ENCODE results near the gene ZNF654. TPM values are rescaled to one million over a fixed set of nuclear protein-coding genes. Genes with fewer than 3 reads are reported as not detected.

Gene ZNF654
- total RNA-seq, 1 experiment from 2014 or later: 7.0 TPM

GRCh38 chr3:88041005-88041404, 18.1 kb upstream of the ZNF654 start:
- RAD21 ChIA-PET (ENCODE audit: low non-redundant PET in 1 of 2, low total read pairs in 2 of 2, uncharacterized antibody in 2 of 2, unreplicated experiment in 2 of 2): no interaction called here

GRCh38 chr3:88044411-88044810, 14.6 kb upstream of the ZNF654 start:
- Histone ChIP-seq H3K4me1 (ENCODE audit: control insufficient read depth in 1 of 2, insufficient read depth in 2 of 2, low read length in 2 of 2) (no peaks in the 10 kb centered on the region), H2AFZ (ENCODE audit: low read depth, low read length, poor library complexity, severe bottlenecking) (no peak overlapping the region), H3K36me3 (ENCODE audit: control insufficient read depth in 1 of 2, insufficient read depth in 2 of 2, low read length in 2 of 2) (no peaks in the 10 kb centered on the region), H3K9me3 (ENCODE audit: control insufficient read depth in 1 of 2, insufficient read depth in 1 of 2, low read depth in 1 of 2, low read length in 2 of 2) (no peaks in the 10 kb centered on the region), H3K4me2 (ENCODE audit: low read length) (no peak overlapping the region), H4K20me1 (ENCODE audit: insufficient read depth) (no peaks in the 10 kb centered on the region), H3K9me2 (ENCODE audit: insufficient read depth) (no peaks in the 10 kb centered on the region), H3K27me3 (ENCODE audit: insufficient read depth, low read length) (no peaks in the 10 kb centered on the region), H3K9ac (ENCODE audit: low read length) (no peak overlapping the region), H3K4me3 (replicated peaks in 1 of 2; ENCODE audit: low read depth in 1 of 2, low read length in 2 of 2) (no peak overlapping the region), H3K79me2 (ENCODE audit: insufficient read depth, low read length) (no peaks in the 10 kb centered on the region), H3K27ac (ENCODE audit: low read depth, low read length) (no peak overlapping the region)
- no peak for ATAC-seq
- TF ChIP-seq, protein P1, sequence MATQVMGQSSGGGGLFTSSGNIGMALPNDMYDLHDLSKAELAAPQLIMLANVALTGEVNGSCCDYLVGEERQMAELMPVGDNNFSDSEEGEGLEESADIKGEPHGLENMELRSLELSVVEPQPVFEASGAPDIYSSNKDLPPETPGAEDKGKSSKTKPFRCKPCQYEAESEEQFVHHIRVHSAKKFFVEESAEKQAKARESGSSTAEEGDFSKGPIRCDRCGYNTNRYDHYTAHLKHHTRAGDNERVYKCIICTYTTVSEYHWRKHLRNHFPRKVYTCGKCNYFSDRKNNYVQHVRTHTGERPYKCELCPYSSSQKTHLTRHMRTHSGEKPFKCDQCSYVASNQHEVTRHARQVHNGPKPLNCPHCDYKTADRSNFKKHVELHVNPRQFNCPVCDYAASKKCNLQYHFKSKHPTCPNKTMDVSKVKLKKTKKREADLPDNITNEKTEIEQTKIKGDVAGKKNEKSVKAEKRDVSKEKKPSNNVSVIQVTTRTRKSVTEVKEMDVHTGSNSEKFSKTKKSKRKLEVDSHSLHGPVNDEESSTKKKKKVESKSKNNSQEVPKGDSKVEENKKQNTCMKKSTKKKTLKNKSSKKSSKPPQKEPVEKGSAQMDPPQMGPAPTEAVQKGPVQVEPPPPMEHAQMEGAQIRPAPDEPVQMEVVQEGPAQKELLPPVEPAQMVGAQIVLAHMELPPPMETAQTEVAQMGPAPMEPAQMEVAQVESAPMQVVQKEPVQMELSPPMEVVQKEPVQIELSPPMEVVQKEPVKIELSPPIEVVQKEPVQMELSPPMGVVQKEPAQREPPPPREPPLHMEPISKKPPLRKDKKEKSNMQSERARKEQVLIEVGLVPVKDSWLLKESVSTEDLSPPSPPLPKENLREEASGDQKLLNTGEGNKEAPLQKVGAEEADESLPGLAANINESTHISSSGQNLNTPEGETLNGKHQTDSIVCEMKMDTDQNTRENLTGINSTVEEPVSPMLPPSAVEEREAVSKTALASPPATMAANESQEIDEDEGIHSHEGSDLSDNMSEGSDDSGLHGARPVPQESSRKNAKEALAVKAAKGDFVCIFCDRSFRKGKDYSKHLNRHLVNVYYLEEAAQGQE (IDR thresholded peaks at IDR 0.05; ENCODE audit: low read depth): no peak
- TF ChIP-seq EZH2phosphoT487 (IDR thresholded peaks at IDR 0.05; ENCODE audit: borderline replicate concordance): no peak
- no peak for TF ChIP-seq EZH2 (IDR thresholded peaks at IDR 0.05)
- no peak for TF ChIP-seq JUND (IDR thresholded peaks at IDR 0.05)
- TF ChIP-seq, protein P2, sequence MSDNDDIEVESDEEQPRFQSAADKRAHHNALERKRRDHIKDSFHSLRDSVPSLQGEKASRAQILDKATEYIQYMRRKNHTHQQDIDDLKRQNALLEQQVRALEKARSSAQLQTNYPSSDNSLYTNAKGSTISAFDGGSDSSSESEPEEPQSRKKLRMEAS (IDR thresholded peaks at IDR 0.05): no peak
- ChIA-PET RAD21 (ENCODE audit: low non-redundant PET in 1 of 2, low total read pairs in 2 of 2, uncharacterized antibody in 2 of 2, unreplicated experiment in 2 of 2) (no interaction called here), CTCF (no interaction called here), POLR2A (no interaction called here)
- no TSS peak for BruUV-seq (replicated peaks)
- DNase-seq (ENCODE audit: low read depth, low spot score): no peak
- intact Hi-C loops (cut with micrococcal nuclease): no loop called here

More at GRCh38 chr3:88041005-88041404, 18.1 kb upstream of the ZNF654 start:
- H2AFZ ChIP-seq (ENCODE audit: low read depth, low read length, poor library complexity, severe bottlenecking): no peak overlapping the region
- DNase-seq (ENCODE audit: low read depth, low spot score) (no peak), ATAC-seq (peak; percentile 63; the same call in 1 of the 2 replicates)
- H4K20me1 ChIP-seq (ENCODE audit: insufficient read depth): no peaks in the 10 kb centered on the region
- no peak overlapping the region for H3K4me2 ChIP-seq (ENCODE audit: low read length)
- CTCF ChIA-PET: no interaction called here
- no peaks in the 10 kb centered on the region for H3K79me2 ChIP-seq (ENCODE audit: insufficient read depth, low read length)
- H3K36me3 ChIP-seq (ENCODE audit: control insufficient read depth in 1 of 2, insufficient read depth in 2 of 2, low read length in 2 of 2): no peaks in the 10 kb centered on the region
- POLR2A ChIA-PET: no interaction called here
- no peak overlapping the region for H3K9ac ChIP-seq (ENCODE audit: low read length)
- TF ChIP-seq ZNF274 (IDR thresholded peaks at IDR 0.05; ENCODE audit: low read depth, low read length): no peak
- no peak for TF ChIP-seq POLR2AphosphoS5 (IDR thresholded peaks at IDR 0.05; ENCODE audit: low read depth, low read length)
- H3K27me3 ChIP-seq (ENCODE audit: insufficient read depth, low read length): no peaks in the 10 kb centered on the region
- H3K4me1 ChIP-seq (ENCODE audit: control insufficient read depth in 1 of 2, insufficient read depth in 2 of 2, low read length in 2 of 2): no peaks in the 10 kb centered on the region
- intact Hi-C loops (cut with micrococcal nuclease): no loop called here
- H3K9me2 ChIP-seq (ENCODE audit: insufficient read depth): no peaks in the 10 kb centered on the region
- no peak overlapping the region for H3K4me3 ChIP-seq (replicated peaks in 1 of 2; ENCODE audit: low read depth in 1 of 2, low read length in 2 of 2)
- no peak overlapping the region for H3K27ac ChIP-seq (ENCODE audit: low read depth, low read length)
- no TSS peak for BruUV-seq (replicated peaks)
- H3K9me3 ChIP-seq (ENCODE audit: control insufficient read depth in 1 of 2, insufficient read depth in 1 of 2, low read depth in 1 of 2, low read length in 2 of 2): no peaks in the 10 kb centered on the region

All from HCT116 (cell line).